Stimulated activated CD8-positive, alpha-beta memory T cell treated with anti-CD3 and anti-CD28 coated beads, Interleukin-12 subunit alpha, Interleukin-12 subunit beta, amount 100 ng/mL, for 24 hours (primary cell): Measurements from ENCODE around the gene TTC14.
A peak's percentile ranks its signal among the peaks of the same experiment; 100 is the strongest.
"Not testable (repeated sequence)": the region's sequence is repeated elsewhere in the genome, so short reads cannot be mapped to it uniquely, and the experiment has no call there.

Experiments used
- DNase-seq: peaks from one replicate; pipeline ENCODE4 v3.0.0-alpha.2; 2020; ENCODE audit errors: extremely low read depth

TTC14 gene

GRCh38 chr3:180601688-180602666 is at the start of gene TTC14:
Gene TTC14, plus strand, starts transcription at chr3:180602163. Its CDS starts 99 bp downstream, at chr3:180602262.
- DNase-seq: peak; percentile 85

GRCh38 chr3:180563406-180563805 is 38.6 kb upstream of the TTC14 start:
- no peak for DNase-seq

GRCh38 chr3:180564676-180565075 is 37.3 kb upstream of the TTC14 start:
- DNase-seq: no peak

GRCh38 chr3:180570238-180570637 is 31.7 kb upstream of the TTC14 start:
- no peak for DNase-seq

GRCh38 chr3:180571831-180572598 is 29.9 kb upstream of the TTC14 start:
- no peak for DNase-seq

GRCh38 chr3:180575571-180575970 is 26.4 kb upstream of the TTC14 start:
- DNase-seq: no peak

- DNase-seq: no peak
These were observed 21.0 kb upstream of the TTC14 start for GRCh38 chr3:180580934-180581333.

GRCh38 chr3:180590396-180590795 is 11.6 kb upstream of the TTC14 start:
- DNase-seq: no peak

GRCh38 chr3:180593631-180594030 is 8.3 kb upstream of the TTC14 start:
- DNase-seq: not testable (repeated sequence)

GRCh38 chr3:180594631-180595558 is 7.1 kb upstream of the TTC14 start:
- DNase-seq: no peak

GRCh38 chr3:180595559-180595935 is 6.4 kb upstream of the TTC14 start:
- DNase-seq: no peak

- DNase-seq: no peak
These were observed 1.5 kb upstream of the TTC14 start for GRCh38 chr3:180600473-180600872.

GRCh38 chr3:180611006-180611405 is 9.0 kb downstream of the TTC14 start:
- DNase-seq: no peak

GRCh38 chr3:180612364-180612763 is 10.4 kb downstream of the TTC14 start:
- DNase-seq: no peak

- no peak for DNase-seq
These were observed 14.0 kb downstream of the TTC14 start for GRCh38 chr3:180615954-180616353.

- DNase-seq: no peak
These were observed 15.1 kb downstream of the TTC14 start for GRCh38 chr3:180617049-180617448.

GRCh38 chr3:180618563-180618962 is 16.6 kb downstream of the TTC14 start:
- not testable (repeated sequence) for DNase-seq

- DNase-seq: no peak
These were observed 17.8 kb downstream of the TTC14 start for GRCh38 chr3:180619723-180620122.

- no peak for DNase-seq
These were observed 22.8 kb downstream of the TTC14 start for GRCh38 chr3:180624714-180625113.

GRCh38 chr3:180626844-180627243 is 24.9 kb downstream of the TTC14 start:
- no peak for DNase-seq

GRCh38 chr3:180630371-180630770 is 28.4 kb downstream of the TTC14 start:
- DNase-seq: no peak

- DNase-seq: no peak
These were observed 29.4 kb downstream of the TTC14 start for GRCh38 chr3:180631317-180631716.
